ENCODE measurements around the gene STIMATE.

Gene STIMATE

GRCh38 chr3:52896151-52896550, 1.2 kb downstream of the STIMATE start:
- TF ChIP-seq, protein P1, sequence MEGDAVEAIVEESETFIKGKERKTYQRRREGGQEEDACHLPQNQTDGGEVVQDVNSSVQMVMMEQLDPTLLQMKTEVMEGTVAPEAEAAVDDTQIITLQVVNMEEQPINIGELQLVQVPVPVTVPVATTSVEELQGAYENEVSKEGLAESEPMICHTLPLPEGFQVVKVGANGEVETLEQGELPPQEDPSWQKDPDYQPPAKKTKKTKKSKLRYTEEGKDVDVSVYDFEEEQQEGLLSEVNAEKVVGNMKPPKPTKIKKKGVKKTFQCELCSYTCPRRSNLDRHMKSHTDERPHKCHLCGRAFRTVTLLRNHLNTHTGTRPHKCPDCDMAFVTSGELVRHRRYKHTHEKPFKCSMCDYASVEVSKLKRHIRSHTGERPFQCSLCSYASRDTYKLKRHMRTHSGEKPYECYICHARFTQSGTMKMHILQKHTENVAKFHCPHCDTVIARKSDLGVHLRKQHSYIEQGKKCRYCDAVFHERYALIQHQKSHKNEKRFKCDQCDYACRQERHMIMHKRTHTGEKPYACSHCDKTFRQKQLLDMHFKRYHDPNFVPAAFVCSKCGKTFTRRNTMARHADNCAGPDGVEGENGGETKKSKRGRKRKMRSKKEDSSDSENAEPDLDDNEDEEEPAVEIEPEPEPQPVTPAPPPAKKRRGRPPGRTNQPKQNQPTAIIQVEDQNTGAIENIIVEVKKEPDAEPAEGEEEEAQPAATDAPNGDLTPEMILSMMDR (IDR thresholded peaks at IDR 0.05; ENCODE audit: low read depth, low read length), result no peak
- DNase-seq (ENCODE audit: low read depth, low spot score), result no peak
- peak overlapping the region; percentile 70 for H3K4me3 ChIP-seq (ENCODE audit: low read depth, low read length)
- in situ Hi-C loops (cut with HindIII; ENCODE audit: low sequenced_read_pairs), result no loop called here

DNA sequence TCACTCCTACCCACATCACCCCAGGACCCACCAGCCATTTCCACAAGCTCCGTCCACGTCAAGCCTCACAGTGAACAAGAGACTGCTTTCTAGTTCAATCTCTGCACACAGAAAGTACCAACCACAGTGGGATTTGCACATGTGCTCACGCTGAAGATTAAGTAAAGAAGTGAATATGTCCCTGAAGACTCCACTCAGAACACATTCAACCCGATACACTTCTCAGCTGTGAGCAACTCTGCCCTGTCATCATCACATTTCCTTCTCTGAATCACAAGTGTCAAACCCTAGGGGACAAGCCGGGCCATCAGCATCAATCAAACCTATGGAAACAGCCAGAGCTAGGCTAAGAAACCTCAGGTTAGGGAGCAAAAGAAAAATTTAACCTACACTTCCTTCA, 1.9 kb downstream of the STIMATE start:
- in situ Hi-C loops (cut with HindIII; ENCODE audit: low sequenced_read_pairs), result no loop called here
- no peak for DNase-seq (ENCODE audit: low read depth, low spot score)
- TF ChIP-seq, protein P1 (IDR thresholded peaks at IDR 0.05; ENCODE audit: low read depth, low read length), result no peak
- no peak overlapping the region for H3K4me3 ChIP-seq (ENCODE audit: low read depth, low read length)

DNA sequence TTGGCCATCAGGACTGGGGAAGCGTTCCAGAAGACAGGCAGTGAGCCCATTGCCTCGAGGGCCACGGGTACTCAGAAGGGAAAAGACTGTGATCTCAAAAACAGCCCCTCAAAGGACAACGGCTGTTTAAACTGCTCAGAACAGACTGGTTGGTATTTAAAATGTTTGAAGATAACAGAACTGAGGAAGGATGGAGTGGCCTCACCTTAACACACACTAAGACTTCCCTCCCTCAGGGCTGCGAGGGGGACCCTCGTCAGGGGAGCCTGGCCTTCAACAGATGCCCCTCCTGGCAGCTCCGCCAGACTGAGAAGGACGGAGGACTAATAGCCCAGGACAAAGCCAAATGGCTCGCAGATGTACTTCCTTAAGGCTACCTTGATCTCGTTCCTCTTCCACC, 2.6 kb downstream of the STIMATE start:
- no peak for DNase-seq (ENCODE audit: low read depth, low spot score)
- in situ Hi-C loops (cut with HindIII; ENCODE audit: low sequenced_read_pairs), result no loop called here
- TF ChIP-seq, protein P1 (IDR thresholded peaks at IDR 0.05; ENCODE audit: low read depth, low read length), result no peak
- no peak overlapping the region for H3K4me3 ChIP-seq (ENCODE audit: low read depth, low read length)

DNA sequence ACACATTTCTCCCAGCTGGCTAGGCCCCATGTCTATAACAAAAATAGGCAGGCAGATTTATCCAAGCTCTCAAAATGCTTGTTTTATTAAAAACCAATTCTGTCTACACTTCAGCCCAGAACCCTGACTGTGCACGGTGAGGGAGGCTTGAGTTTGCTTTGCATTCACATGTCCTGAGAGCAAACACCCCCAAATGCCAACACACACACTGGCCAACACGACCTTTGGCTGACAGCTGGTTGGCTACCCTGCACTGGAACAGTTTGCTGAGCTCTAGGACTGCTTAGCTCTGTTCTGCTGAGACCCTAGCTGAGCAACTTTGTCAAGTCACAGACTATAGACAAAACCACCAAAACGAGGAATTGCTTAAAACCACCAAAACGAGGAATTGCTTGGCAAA, 3.6 kb downstream of the STIMATE start:
- TF ChIP-seq, protein P1 (IDR thresholded peaks at IDR 0.05; ENCODE audit: low read depth, low read length), result no peak
- no peak overlapping the region for H3K4me3 ChIP-seq (ENCODE audit: low read depth, low read length)
- in situ Hi-C loops (cut with HindIII; ENCODE audit: low sequenced_read_pairs), result no loop called here

DNA sequence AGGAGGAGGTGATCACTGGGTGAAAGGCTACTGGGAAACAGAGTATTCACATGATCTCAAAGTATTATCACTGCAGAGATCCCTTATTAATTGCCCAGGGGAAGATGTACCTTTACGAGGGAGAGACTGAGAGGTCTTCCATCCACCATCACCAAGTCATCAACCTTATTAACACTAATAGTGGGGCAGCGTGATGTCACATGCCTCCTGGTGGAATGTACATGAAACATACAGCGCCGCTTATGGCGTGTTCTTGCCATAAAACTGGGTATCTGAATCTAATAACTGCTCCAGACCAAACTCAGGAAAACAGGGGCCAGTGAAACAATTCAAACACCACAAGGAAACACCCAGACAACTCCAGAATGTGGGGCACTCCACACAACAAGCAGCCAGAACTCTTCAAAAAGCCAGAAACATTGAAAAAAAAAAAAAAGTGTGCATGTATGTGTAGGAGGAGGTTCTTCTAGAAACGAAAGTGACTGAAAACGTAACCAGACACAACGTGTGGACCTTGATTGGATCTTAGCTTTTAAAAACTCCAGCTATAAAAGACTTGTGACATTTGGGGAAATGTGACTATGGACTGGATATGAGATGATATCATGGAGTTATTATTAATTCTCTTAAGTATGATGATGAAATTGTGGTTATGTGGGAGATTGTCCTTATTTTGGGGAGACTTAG, 4.6 kb downstream of the STIMATE start:
- no peak overlapping the region for H3K4me3 ChIP-seq (ENCODE audit: low read depth, low read length)
- in situ Hi-C loops (cut with HindIII; ENCODE audit: low sequenced_read_pairs), result no loop called here
- DNase-seq (ENCODE audit: low read depth, low spot score), result no peak
- TF ChIP-seq, protein P1 (IDR thresholded peaks at IDR 0.05; ENCODE audit: low read depth, low read length), result peak; percentile 7

More for the DNA sequence above, 3.6 kb downstream of the STIMATE start:
- DNase-seq (ENCODE audit: low read depth, low spot score), result no peak

DNA sequence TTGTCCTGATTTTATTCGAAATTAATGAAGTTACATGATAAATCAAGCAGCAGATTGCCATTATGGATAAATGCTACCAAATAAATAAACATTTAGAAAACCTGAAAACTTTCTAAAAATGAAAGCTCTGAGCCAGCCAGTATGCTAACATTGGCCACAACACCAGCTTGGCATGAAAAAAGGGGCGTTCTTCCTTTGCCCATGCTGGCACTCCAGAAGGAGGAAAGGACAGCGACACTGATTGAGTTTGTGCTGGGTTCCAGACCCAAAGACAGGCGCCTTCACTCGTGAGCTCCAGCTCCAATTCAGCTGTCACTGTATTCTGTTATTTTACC, 5.1 kb downstream of the STIMATE start:
- no peak for DNase-seq (ENCODE audit: low read depth, low spot score)
- TF ChIP-seq, protein P1 (IDR thresholded peaks at IDR 0.05; ENCODE audit: low read depth, low read length), result no peak
- H3K4me3 ChIP-seq (ENCODE audit: low read depth, low read length), result no peak overlapping the region
- in situ Hi-C loops (cut with HindIII; ENCODE audit: low sequenced_read_pairs), result no loop called here
